ENCODE data around the gene PACSIN2. TPM values are rescaled to one million over a fixed set of nuclear protein-coding genes. Genes with fewer than 3 reads are reported as not detected.

The PACSIN2 gene
- total RNA-seq, 1 donor from 2014 or later: 93.4 TPM

DNA sequence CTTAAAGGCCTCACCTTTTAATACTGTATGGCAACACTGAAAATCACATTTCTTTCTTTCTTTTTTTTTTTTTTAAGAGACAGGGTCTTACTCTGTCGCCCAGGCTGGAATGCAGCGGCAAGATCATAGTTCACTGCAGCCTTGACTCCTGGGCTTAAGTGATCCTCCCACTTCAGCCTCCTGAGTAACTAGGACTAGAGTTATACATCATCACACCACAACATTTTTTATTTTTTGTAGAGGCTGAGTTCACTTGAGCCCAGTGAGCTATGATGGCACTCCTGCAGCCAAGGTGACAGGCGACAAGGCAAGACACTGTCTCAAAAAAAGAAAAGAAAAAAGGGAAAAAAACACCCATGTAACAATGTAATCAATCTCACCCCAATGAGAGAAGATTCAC lies 167.8 kb downstream of the PACSIN2 start:
- Mint-ChIP-seq H3K4me3 (ENCODE audit: unreplicated experiment) (no peak overlapping the region), H3K27me3 (ENCODE audit: low read depth) (no peaks in the 10 kb centered on the region), H3K36me3 (ENCODE audit: low read depth) (peaks cover 24% of the 10 kb centered on the region), H3K4me1 (ENCODE audit: low read depth) (peaks cover 42% of the 10 kb centered on the region), H3K27ac (ENCODE audit: unreplicated experiment) (peak overlapping the region; percentile 17), H3K9me3 (ENCODE audit: low read depth) (no peaks in the 10 kb centered on the region)
- no peak for DNase-seq (ENCODE audit: low spot score)
- TF ChIP-seq CTCF (IDR thresholded peaks at IDR 0.05): no peak

DNA sequence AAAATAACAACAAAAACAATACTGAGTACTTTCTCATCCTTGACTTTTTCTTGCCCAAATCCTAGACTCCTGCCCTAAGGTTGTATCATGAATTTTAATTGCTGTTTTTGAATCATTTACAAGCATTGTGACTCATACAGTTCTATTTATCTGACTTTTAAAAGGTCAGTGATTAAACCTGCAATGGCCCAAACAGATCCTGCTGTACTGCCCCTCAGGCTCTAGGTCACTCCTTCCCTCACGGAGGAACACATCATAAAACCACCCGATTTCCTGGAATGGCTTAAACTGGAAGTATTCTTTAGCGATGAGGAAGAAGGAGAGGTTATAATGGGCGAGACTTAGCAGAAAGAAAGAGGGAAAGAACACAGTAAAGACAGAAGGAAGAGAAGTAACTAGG lies 170.2 kb downstream of the PACSIN2 start:
- H3K27me3 Mint-ChIP-seq (ENCODE audit: low read depth): no peaks in the 10 kb centered on the region
- no peak overlapping the region for H3K4me3 Mint-ChIP-seq (ENCODE audit: unreplicated experiment)
- no peaks in the 10 kb centered on the region for H3K9me3 Mint-ChIP-seq (ENCODE audit: low read depth)
- DNase-seq (ENCODE audit: low spot score): no peak
- peaks cover 35% of the 10 kb centered on the region for H3K36me3 Mint-ChIP-seq (ENCODE audit: low read depth)
- TF ChIP-seq CTCF (IDR thresholded peaks at IDR 0.05): no peak
- H3K27ac Mint-ChIP-seq (ENCODE audit: unreplicated experiment): no peak overlapping the region
- peaks cover 48% of the 10 kb centered on the region for H3K4me1 Mint-ChIP-seq (ENCODE audit: low read depth)

- DNase-seq (ENCODE audit: low spot score): no peak
- TF ChIP-seq CTCF (IDR thresholded peaks at IDR 0.05): no peak
- peaks cover 37% of the 10 kb centered on the region for H3K4me1 Mint-ChIP-seq (ENCODE audit: low read depth)
- no peaks in the 10 kb centered on the region for H3K9me3 Mint-ChIP-seq (ENCODE audit: low read depth)
- no peaks in the 10 kb centered on the region for H3K27me3 Mint-ChIP-seq (ENCODE audit: low read depth)
- H3K27ac Mint-ChIP-seq (ENCODE audit: unreplicated experiment): no peak overlapping the region
- H3K36me3 Mint-ChIP-seq (ENCODE audit: low read depth): peaks cover 36% of the 10 kb centered on the region
- no peak overlapping the region for H3K4me3 Mint-ChIP-seq (ENCODE audit: unreplicated experiment)
Observed at GRCh38 chr22:42842658-42843370, 172.1 kb downstream of the PACSIN2 start.

DNA sequence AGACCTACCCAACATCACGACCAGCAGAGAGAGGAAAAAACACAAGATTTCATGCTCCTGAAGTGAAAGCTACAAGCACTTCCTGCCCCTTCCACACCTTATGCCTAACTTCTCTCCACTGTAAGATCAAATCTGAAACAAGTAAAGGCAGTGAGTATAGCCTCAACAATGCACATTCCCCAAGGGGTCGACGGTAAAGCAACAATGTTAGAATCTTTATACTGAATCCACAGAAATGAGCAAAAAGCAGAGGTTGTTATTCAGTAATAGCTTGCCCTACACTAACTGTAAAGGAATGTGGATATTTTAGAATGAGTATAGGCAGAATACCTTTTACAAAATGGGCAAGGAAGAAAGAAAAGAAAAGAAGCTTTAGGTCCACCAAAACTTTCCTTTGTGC lies 173.5 kb downstream of the PACSIN2 start:
- DNase-seq (ENCODE audit: low spot score): no peak
- H3K27me3 Mint-ChIP-seq (ENCODE audit: low read depth): no peaks in the 10 kb centered on the region
- TF ChIP-seq CTCF (IDR thresholded peaks at IDR 0.05): no peak
- no peaks in the 10 kb centered on the region for H3K9me3 Mint-ChIP-seq (ENCODE audit: low read depth)
- no peak overlapping the region for H3K4me3 Mint-ChIP-seq (ENCODE audit: unreplicated experiment)
- H3K4me1 Mint-ChIP-seq (ENCODE audit: low read depth): peaks cover 37% of the 10 kb centered on the region
- peak overlapping the region; percentile 42 for H3K27ac Mint-ChIP-seq (ENCODE audit: unreplicated experiment)
- H3K36me3 Mint-ChIP-seq (ENCODE audit: low read depth): peaks cover 35% of the 10 kb centered on the region

GRCh38 chr22:42837556-42837955 lies 177.4 kb downstream of the PACSIN2 start:
- TF ChIP-seq CTCF (IDR thresholded peaks at IDR 0.05): no peak
- H3K27me3 Mint-ChIP-seq (ENCODE audit: low read depth): no peaks in the 10 kb centered on the region
- no peaks in the 10 kb centered on the region for H3K9me3 Mint-ChIP-seq (ENCODE audit: low read depth)
- H3K4me3 Mint-ChIP-seq (ENCODE audit: unreplicated experiment): no peak overlapping the region
- no peak for DNase-seq (ENCODE audit: low spot score)
- no peak overlapping the region for H3K27ac Mint-ChIP-seq (ENCODE audit: unreplicated experiment)
- H3K4me1 Mint-ChIP-seq (ENCODE audit: low read depth): peaks cover 15% of the 10 kb centered on the region
- H3K36me3 Mint-ChIP-seq (ENCODE audit: low read depth): peaks cover 25% of the 10 kb centered on the region

Data from chondrocyte (in vitro differentiated cells).